ENCODE results near the gene AHCYL2. TPM values are rescaled to one million over a fixed set of nuclear protein-coding genes. Genes with fewer than 3 reads are reported as not detected.

The AHCYL2 gene
- total and polyA plus RNA-seq, 2 donors (not counting 3 experiments of a cell fraction or from before 2014, with no cell fraction given): 10.8 to 13.5 TPM

DNA sequence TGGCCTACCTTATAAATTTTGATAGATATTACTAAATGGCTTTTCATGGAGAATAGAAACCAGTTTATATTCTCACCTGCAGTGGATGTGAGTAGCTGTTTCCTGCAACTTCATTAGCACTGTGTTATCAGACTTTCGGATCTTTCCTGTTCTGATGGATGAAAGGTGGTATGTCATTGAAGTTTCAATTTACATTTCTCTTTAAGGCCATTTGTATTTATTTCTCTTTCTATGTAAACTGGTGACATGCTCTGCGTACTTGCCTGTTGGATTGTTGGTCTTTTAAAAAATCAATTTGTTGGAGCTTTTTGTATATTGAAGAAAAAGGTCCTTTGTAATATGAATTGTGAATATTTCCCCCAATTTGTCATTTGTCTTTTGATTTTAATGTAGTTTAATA is 113.6 kb downstream of the AHCYL2 start:
- no peaks in the 10 kb centered on the region for H3K79me2 ChIP-seq (ENCODE audit: control insufficient read depth, insufficient read depth, low read length)
- TF ChIP-seq EZH2 (IDR thresholded peaks at IDR 0.05; ENCODE audit: borderline replicate concordance, low read depth, low read length, severe bottlenecking) (no peak), CTCF (IDR thresholded peaks at IDR 0.05; ENCODE audit: extremely low read depth in 1 of 2, insufficient read depth in 1 of 2, low read depth in 1 of 2, low read length in 2 of 2) (no peak), POLR2A (IDR thresholded peaks at IDR 0.05; ENCODE audit: low read depth, low read length) (no peak), MYC (IDR thresholded peaks at IDR 0.05; ENCODE audit: low read depth, low read length) (no peak), GATA2 (IDR thresholded peaks at IDR 0.05; ENCODE audit: insufficient read depth, insufficient read length, low read depth, low read length) (no peak), MAX (IDR thresholded peaks at IDR 0.05; ENCODE audit: insufficient read depth, insufficient read length) (no peak), FOS (IDR thresholded peaks at IDR 0.05; ENCODE audit: borderline replicate concordance, insufficient read depth, low read length) (no peak), POLR2AphosphoS5 (IDR thresholded peaks at IDR 0.05; ENCODE audit: insufficient read depth, low read depth, low read length) (no peak), JUN (IDR thresholded peaks at IDR 0.05; ENCODE audit: borderline replicate concordance, insufficient read depth, insufficient read length, low read depth) (no peak)
- H3K27ac ChIP-seq (ENCODE audit: insufficient read depth, low read depth, low read length): no peak overlapping the region
- no peak overlapping the region for H3K4me3 ChIP-seq (replicated peaks in 1 of 3; ENCODE audit: insufficient read depth in 1 of 3, low read depth in 1 of 3, low read length in 3 of 3)
- no peak overlapping the region for H3K9ac ChIP-seq (replicated peaks; ENCODE audit: extremely low read depth, insufficient read depth, low read length)
- H3K9me3 ChIP-seq (replicated peaks; ENCODE audit: control insufficient read depth, insufficient read depth, low read length): no peaks in the 10 kb centered on the region
- H4K20me1 ChIP-seq (replicated peaks; ENCODE audit: control insufficient read depth, extremely low read depth, insufficient read depth, low read length): no peaks in the 10 kb centered on the region
- FAIRE-seq: no peak
- no peaks in the 10 kb centered on the region for H3K4me1 ChIP-seq (ENCODE audit: control insufficient read depth, extremely low read depth, insufficient read depth, low read length)
- no peaks in the 10 kb centered on the region for H3K27me3 ChIP-seq (ENCODE audit: control insufficient read depth in 2 of 2, insufficient read depth in 2 of 2, low read length in 2 of 2)
- no peak overlapping the region for H2AFZ ChIP-seq (ENCODE audit: low read depth, low read length)
- ChIA-PET POLR2A (interaction anchor here (0.6 kb wide), 1 partner anchor 82 kb away, joined by 8 read pairs; no protein-coding TSS in a partner anchor), CTCF (interaction anchor here (0.7 to 1.6 kb wide), 5 partner anchors 9 to 175 kb away, joined by 3 read pairs; no protein-coding TSS in a partner anchor)
- no TSS peak for BruUV-seq (replicated peaks)
- intact Hi-C loops (cut with micrococcal nuclease): no loop called here
- H3K9me1 ChIP-seq (replicated peaks; ENCODE audit: control insufficient read depth, extremely low read depth, insufficient read depth, low read length): no peaks in the 10 kb centered on the region
- H3K36me3 ChIP-seq (ENCODE audit: control insufficient read depth in 2 of 2, extremely low read depth in 1 of 2, insufficient read depth in 2 of 2, low read length in 2 of 2): no peaks in the 10 kb centered on the region
- no peak overlapping the region for H3K4me2 ChIP-seq (ENCODE audit: insufficient read depth, low read length)
- no peak for DNase-seq (ENCODE audit: low read depth, low spot score)
- dilution Hi-C loops (cut with MboI; ENCODE audit: extremely low pct_ligation_motif_present, low sequenced_read_pairs): no loop called here
